HCT116 (cell line): ENCODE data around the gene LRRC9. TPM values are rescaled to one million over a fixed set of nuclear protein-coding genes. Genes with fewer than 3 reads are reported as not detected.

Experiments used
- ATAC-seq: fragments of 200-7000 bp; cut with Tn5 transposase; 2 replicates; pipeline ENCODE4 v1.9.1; 2020; ENCODE audit warnings: mild to moderate bottlenecking, moderate library complexity
- BruUV-seq: library from RNA; stranded (reverse); fragments of 400-500 nt; replicated peaks from 2 replicates; lab custom pipeline; 2021; lab: Mats Ljungman, UMichigan
- CTCF ChIA-PET: fragments of 300-600 bp; sonication (Branson Sonifier 250); formaldehyde crosslinking; loops from one replicate; lab custom pipeline; 2021; ENCODE audit warnings: antibody characterized with exemption; lab: Charles Lee
- POLR2A ChIA-PET: fragments of 300-600, 350-600 bp; sonication (Branson Sonifier 250); formaldehyde crosslinking; loops from one replicate; lab custom pipeline; 2021; ENCODE audit warnings: antibody characterized with exemption; lab: Charles Lee
- RAD21 ChIA-PET, 2 experiments: fragments of 300-600 bp; sonication (Branson Sonifier 250); formaldehyde crosslinking; loops; one replicate each; lab custom pipeline; 2023; ENCODE audit warnings: low total read pairs in 2 of 2; ENCODE audit not compliant: uncharacterized antibody in 2 of 2, unreplicated experiment in 2 of 2, low non-redundant PET in 1 of 2; lab: Charles Lee
- DNase-seq: peaks from one replicate; pipeline ENCODE4 v3.0.0-alpha.2; 2010; ENCODE audit warnings: low read depth, low spot score
- H2AFZ ChIP-seq: fragments of 200-600 bp; shearing (Covaris generic), sonication (generic); 2 replicates; pipeline ENCODE4 v1.6.1; 2017; ENCODE audit warnings: low read depth, mixed run types, mixed read lengths, antibody characterized with exemption, low read length; ENCODE audit not compliant: poor library complexity, severe bottlenecking
- H3K27ac ChIP-seq: 2 replicates; pipeline ENCODE4 v1.5.1; 2012; ENCODE audit warnings: low read depth, low read length
- H3K27me3 ChIP-seq: fragments of 200-600 bp; sonication (generic); 2 replicates; pipeline ENCODE4 v1.6.1; 2016; ENCODE audit warnings: mixed run types, low read length, mixed read lengths; ENCODE audit not compliant: insufficient read depth
- H3K36me3 ChIP-seq, 2 experiments: fragments of 200-500 bp in 1 of 2; fragments of 200-600 bp in 1 of 2; sonication (Bioruptor generic) in 1 of 2; sonication (generic) in 1 of 2; 2 replicates each; pipeline versions ENCODE4 v1.5.1 to v1.6.1; 2014 to 2016; ENCODE audit warnings: low read length in 2 of 2, inconsistent platforms in 1 of 2, mixed read lengths in 1 of 2, mixed run types in 1 of 2; ENCODE audit not compliant: insufficient read depth in 2 of 2, control insufficient read depth in 1 of 2
- H3K4me1 ChIP-seq, 2 experiments: fragments of 200-600 bp in 1 of 2; sonication (generic) in 1 of 2; 2 replicates each; pipeline versions ENCODE4 v1.5.1 to v1.6.1; 2012 to 2017; ENCODE audit warnings: low read length in 2 of 2, inconsistent platforms in 1 of 2, mild to moderate bottlenecking in 1 of 2, mixed read lengths in 1 of 2, mixed run types in 1 of 2, moderate library complexity in 1 of 2; ENCODE audit not compliant: insufficient read depth in 2 of 2, control insufficient read depth in 1 of 2
- H3K4me2 ChIP-seq: fragments of 200-600 bp; sonication (generic); 2 replicates; pipeline ENCODE4 v1.6.1; 2017; ENCODE audit warnings: mixed run types, low read length, mixed read lengths
- H3K4me3 ChIP-seq, 2 experiments: fragments of 200-600 bp in 1 of 2; sonication (generic) in 1 of 2; replicated peaks in 1 of 2; 2 replicates each; pipeline ENCODE4 v1.5.1; 2011 to 2016; ENCODE audit warnings: low read length in 2 of 2, control low read depth in 1 of 2, low read depth in 1 of 2, mild to moderate bottlenecking in 1 of 2, mixed read lengths in 1 of 2, mixed run types in 1 of 2
- H3K79me2 ChIP-seq: fragments of 200-600 bp; sonication (generic); 2 replicates; pipeline ENCODE4 v1.6.1; 2017; ENCODE audit warnings: mild to moderate bottlenecking, mixed run types, low read length, moderate library complexity, mixed read lengths; ENCODE audit not compliant: insufficient read depth
- H3K9ac ChIP-seq: fragments of 200-600 bp; sonication (generic); 2 replicates; pipeline ENCODE4 v1.6.1; 2016; ENCODE audit warnings: low read length, mixed read lengths
- H3K9me2 ChIP-seq: fragments of 200-600 bp; sonication (generic), shearing (Covaris generic); 2 replicates; pipeline ENCODE4 v1.6.1; 2017; ENCODE audit warnings: mixed run types, mild to moderate bottlenecking, moderate library complexity; ENCODE audit not compliant: insufficient read depth
- H3K9me3 ChIP-seq, 2 experiments: fragments of 200-500 bp in 1 of 2; fragments of 200-600 bp in 1 of 2; sonication (Bioruptor generic) in 1 of 2; sonication (generic) in 1 of 2; 2 replicates each; pipeline ENCODE4 v1.6.1; 2014 to 2017; ENCODE audit warnings: low read length in 2 of 2, mixed read lengths in 2 of 2, inconsistent platforms in 1 of 2, low read depth in 1 of 2, mild to moderate bottlenecking in 1 of 2, mixed run types in 1 of 2, moderate library complexity in 1 of 2; ENCODE audit not compliant: control insufficient read depth in 1 of 2, insufficient read depth in 1 of 2
- H4K20me1 ChIP-seq: fragments of 200-600 bp; sonication (generic), shearing (Covaris generic); 2 replicates; pipeline ENCODE4 v1.6.1; 2017; ENCODE audit warnings: mixed run types, mild to moderate bottlenecking, moderate library complexity; ENCODE audit not compliant: insufficient read depth
- ATF3 ChIP-seq: IDR thresholded peaks from 2 replicates; pipeline ENCODE4 v1.6.1; 2012
- CBX3 ChIP-seq: IDR thresholded peaks from 2 replicates; pipeline ENCODE4 v1.6.1; 2012; ENCODE audit warnings: low read depth
- CEBPB ChIP-seq: IDR thresholded peaks from 2 replicates; pipeline ENCODE4 v1.6.1; 2012; ENCODE audit warnings: low read depth
- EGR1 ChIP-seq: IDR thresholded peaks from 2 replicates; pipeline ENCODE4 v1.6.1; 2012; ENCODE audit warnings: low read depth
- ELF1 ChIP-seq: IDR thresholded peaks from 2 replicates; pipeline ENCODE4 v1.6.1; 2012; ENCODE audit warnings: low read depth, borderline replicate concordance
- EZH2 ChIP-seq: fragments of 200-600 bp; sonication (generic); IDR thresholded peaks from 2 replicates; pipeline ENCODE4 v1.6.1; 2017; ENCODE audit warnings: antibody characterized with exemption, mixed run types
- EZH2phosphoT487 ChIP-seq: fragments of 200-600 bp; IDR thresholded peaks from 2 replicates; pipeline ENCODE4 v1.6.1; 2018; ENCODE audit warnings: antibody characterized with exemption, borderline replicate concordance
- FOSL1 ChIP-seq: IDR thresholded peaks from 2 replicates; pipeline ENCODE4 v1.6.1; 2012; ENCODE audit warnings: low read depth
- JUND ChIP-seq: IDR thresholded peaks from 2 replicates; pipeline ENCODE4 v1.6.1; 2012
- POLR2A ChIP-seq: IDR thresholded peaks from 2 replicates; pipeline ENCODE4 v1.7.0; 2011; ENCODE audit warnings: borderline replicate concordance; ENCODE audit not compliant: insufficient read depth, insufficient read length; ENCODE audit errors: extremely low read depth
- POLR2AphosphoS5 ChIP-seq: IDR thresholded peaks from 2 replicates; pipeline ENCODE4 v1.6.1; 2011; ENCODE audit warnings: mild to moderate bottlenecking, low read depth, low read length, moderate library complexity
- RAD21 ChIP-seq: IDR thresholded peaks from 2 replicates; pipeline ENCODE4 v1.6.1; 2012; ENCODE audit warnings: low read depth, mild to moderate bottlenecking
- REST ChIP-seq: IDR thresholded peaks from 2 replicates; pipeline ENCODE4 v1.6.1; 2012; ENCODE audit warnings: low read depth
- SP1 ChIP-seq: IDR thresholded peaks from 2 replicates; pipeline ENCODE4 v1.6.1; 2012; ENCODE audit warnings: low read depth
- SRF ChIP-seq: IDR thresholded peaks from 2 replicates; pipeline ENCODE4 v1.6.1; 2012; ENCODE audit warnings: low read depth
- TCF7L2 ChIP-seq: IDR thresholded peaks from 2 replicates; pipeline ENCODE4 v1.7.0; 2011; ENCODE audit warnings: borderline replicate concordance, inconsistent platforms; ENCODE audit not compliant: insufficient read depth, insufficient read length; ENCODE audit errors: extremely low read depth
- YY1 ChIP-seq: IDR thresholded peaks from 2 replicates; pipeline ENCODE4 v1.6.1; 2011; ENCODE audit warnings: low read length, low read depth, moderate library complexity, mild to moderate bottlenecking; ENCODE audit not compliant: insufficient replicate concordance; ENCODE audit errors: extremely low read depth
- ZBTB33 ChIP-seq: IDR thresholded peaks from 2 replicates; pipeline ENCODE4 v1.6.1; 2011; ENCODE audit warnings: mild to moderate bottlenecking, low read length, moderate library complexity; ENCODE audit not compliant: insufficient replicate concordance; ENCODE audit errors: extremely low read depth
- ZNF274 ChIP-seq: fragments of 200-500 bp; sonication (Bioruptor generic); IDR thresholded peaks from 2 replicates; pipeline ENCODE4 v1.6.1; 2014; ENCODE audit warnings: mild to moderate bottlenecking, low read depth, low read length, inconsistent platforms
- intact Hi-C: fragments of 100-400 bp; cut with micrococcal nuclease; formaldehyde crosslinking; loops from 2 replicates; pipeline ENCODE4 v1.10.0; 2022
- total RNA-seq: library from RNA; stranded (reverse); gene quantifications from one replicate; pipeline ENCODE4 v1.2.1, GENCODE V29; 2021; ENCODE audit not compliant: unreplicated experiment
- TF ChIP-seq, protein P1 (sequence below), 3 experiments: fragments of 200-600 bp in 1 of 3; sonication (generic) in 1 of 3; IDR thresholded peaks in 2 of 3; conservative IDR thresholded peaks in 1 of 3; 2 replicates each; pipeline ENCODE4 v1.5.1; 2012 to 2017; ENCODE audit warnings: low read depth in 2 of 3, low read length in 2 of 3, antibody characterized with exemption in 1 of 3, borderline replicate concordance in 1 of 3, control low read depth in 1 of 3, mild to moderate bottlenecking in 1 of 3, mixed read lengths in 1 of 3, mixed run types in 1 of 3, moderate library complexity in 1 of 3; ENCODE audit not compliant: insufficient read depth in 1 of 3

Gene LRRC9
- total RNA-seq, 1 experiment from 2014 or later = not detected

GRCh38 chr14:59981564-59981963, 61.6 kb downstream of the LRRC9 start:
- Histone ChIP-seq H4K20me1 (no peaks in the 10 kb centered on the region), H3K79me2 (no peaks in the 10 kb centered on the region), H2AFZ (no peak overlapping the region), H3K9me2 (no peaks in the 10 kb centered on the region), H3K9me3 (no peaks in the 10 kb centered on the region), H3K9ac (no peak overlapping the region), H3K4me1 (no peaks in the 10 kb centered on the region), H3K27ac (no peak overlapping the region), H3K27me3 (no peaks in the 10 kb centered on the region), H3K36me3 (no peaks in the 10 kb centered on the region), H3K4me3 (no peak overlapping the region), H3K4me2 (no peak overlapping the region)
- BruUV-seq = no TSS peak
- ATAC-seq (no peak), DNase-seq (no peak)
- ChIA-PET CTCF (interaction anchor here (1.9 kb wide), 1 partner anchor 17 kb away, joined by 7 read pairs; no protein-coding TSS in a partner anchor), RAD21 (no interaction called here), POLR2A (no interaction called here)
- intact Hi-C loops = no loop called here
- TF ChIP-seq FOSL1 (no peak), ELF1 (no peak), EZH2phosphoT487 (no peak), ZNF274 (no peak), EGR1 (no peak), EZH2 (no peak), ATF3 (no peak), POLR2A (no peak), ZBTB33 (no peak), TCF7L2 (no peak), REST (no peak), YY1 (no peak), SRF (no peak), POLR2AphosphoS5 (no peak), JUND (no peak), CBX3 (no peak), CEBPB (no peak), RAD21 (no peak), SP1 (no peak)
- TF ChIP-seq, protein P1, sequence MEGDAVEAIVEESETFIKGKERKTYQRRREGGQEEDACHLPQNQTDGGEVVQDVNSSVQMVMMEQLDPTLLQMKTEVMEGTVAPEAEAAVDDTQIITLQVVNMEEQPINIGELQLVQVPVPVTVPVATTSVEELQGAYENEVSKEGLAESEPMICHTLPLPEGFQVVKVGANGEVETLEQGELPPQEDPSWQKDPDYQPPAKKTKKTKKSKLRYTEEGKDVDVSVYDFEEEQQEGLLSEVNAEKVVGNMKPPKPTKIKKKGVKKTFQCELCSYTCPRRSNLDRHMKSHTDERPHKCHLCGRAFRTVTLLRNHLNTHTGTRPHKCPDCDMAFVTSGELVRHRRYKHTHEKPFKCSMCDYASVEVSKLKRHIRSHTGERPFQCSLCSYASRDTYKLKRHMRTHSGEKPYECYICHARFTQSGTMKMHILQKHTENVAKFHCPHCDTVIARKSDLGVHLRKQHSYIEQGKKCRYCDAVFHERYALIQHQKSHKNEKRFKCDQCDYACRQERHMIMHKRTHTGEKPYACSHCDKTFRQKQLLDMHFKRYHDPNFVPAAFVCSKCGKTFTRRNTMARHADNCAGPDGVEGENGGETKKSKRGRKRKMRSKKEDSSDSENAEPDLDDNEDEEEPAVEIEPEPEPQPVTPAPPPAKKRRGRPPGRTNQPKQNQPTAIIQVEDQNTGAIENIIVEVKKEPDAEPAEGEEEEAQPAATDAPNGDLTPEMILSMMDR (IDR thresholded peaks at IDR 0.05 in 2 of 3, conservative IDR thresholded peaks at IDR 0.05 in 1 of 3; ENCODE audit: borderline replicate concordance in 1 of 3, insufficient read depth in 1 of 3, low read depth in 2 of 3, low read length in 2 of 3) = no peak
